MCF 10A (cell line): ENCODE results near the gene LHB. TPM values are rescaled to one million over a fixed set of nuclear protein-coding genes. Genes with fewer than 3 reads are reported as not detected.

Source experiments
- Bru-seq: library from RNA; stranded (reverse); fragments of 400-500 nt; gene quantifications from one replicate; lab custom pipeline; 2021; lab: Mats Ljungman, UMichigan
- BruChase-seq, 2 experiments: library from RNA; stranded (reverse); fragments of 400-500 nt; gene quantifications; one replicate each; lab custom pipeline; 2021; lab: Mats Ljungman, UMichigan
- BruUV-seq: library from RNA; stranded (reverse); fragments of 400-500 nt; replicated peaks from 2 replicates; lab custom pipeline; 2021; lab: Mats Ljungman, UMichigan
- CTCF ChIA-PET: fragments of 300-600 bp; sonication (Branson Sonifier 250); formaldehyde crosslinking; extraction: SDS; loops from one replicate; lab custom pipeline; 2021; ENCODE audit warnings: antibody characterized with exemption, inconsistent platforms; lab: Yijun Ruan, JAX
- POLR2A ChIA-PET: fragments of 300-600, 350-650 bp; sonication (Branson Sonifier 250); formaldehyde crosslinking; extraction: SDS; loops from one replicate; lab custom pipeline; 2020; ENCODE audit warnings: antibody characterized with exemption, inconsistent platforms; lab: Yijun Ruan, JAX
- DNase-seq: peaks from one replicate; pipeline ENCODE4 v3.0.0-alpha.2; 2018; ENCODE audit not compliant: unreplicated experiment
- H3K27ac Mint-ChIP-seq: one replicate; pipeline ENCODE4 v1.8.0; 2022; ENCODE audit warnings: mild to moderate bottlenecking, low read depth, mixed read lengths; ENCODE audit not compliant: unreplicated experiment
- H3K27me3 Mint-ChIP-seq: one replicate; pipeline ENCODE4 v1.8.0; 2022; ENCODE audit warnings: mixed read lengths; ENCODE audit not compliant: insufficient read depth, unreplicated experiment
- H3K36me3 Mint-ChIP-seq: one replicate; pipeline ENCODE4 v1.8.0; 2022; ENCODE audit warnings: mild to moderate bottlenecking, moderate library complexity, mixed read lengths; ENCODE audit not compliant: insufficient read depth, unreplicated experiment
- H3K4me1 Mint-ChIP-seq: one replicate; pipeline ENCODE4 v1.8.0; 2022; ENCODE audit warnings: mixed read lengths; ENCODE audit not compliant: insufficient read depth, unreplicated experiment
- H3K4me3 Mint-ChIP-seq: one replicate; pipeline ENCODE4 v1.8.0; 2022; ENCODE audit warnings: mild to moderate bottlenecking, moderate library complexity, mixed read lengths; ENCODE audit not compliant: unreplicated experiment
- H3K9me3 Mint-ChIP-seq: one replicate; pipeline ENCODE4 v1.8.0; 2022; ENCODE audit warnings: mixed read lengths; ENCODE audit not compliant: unreplicated experiment
- CTCF ChIP-seq: fragments of 200-600 bp; IDR thresholded peaks from one replicate; pipeline ENCODE4 v1.8.0; 2022; ENCODE audit warnings: antibody characterized with exemption, mild to moderate bottlenecking; ENCODE audit not compliant: unreplicated experiment
- intact Hi-C: fragments of 100-400 bp; cut with micrococcal nuclease; formaldehyde crosslinking; loops from 2 replicates; pipeline ENCODE4 v1.14.1; 2022
- long read RNA-seq: library from polyadenylated mRNA; stranded (forward); transcript quantifications from one replicate; pipeline ENCODE4 v2.0.0, GENCODE V29; 2022
- total RNA-seq: library from RNA; stranded (reverse); gene quantifications from 2 replicates; pipeline ENCODE4 v1.2.3, GENCODE V29; 2022

LHB gene
- not detected in 2 replicates for total RNA-seq
- not detected for Bru-seq, nascent RNA
- BruChase-seq, experiment 1, labeled RNA remaining after a 6-hour chase: not detected
- BruChase-seq, experiment 2, labeled RNA remaining after a 2-hour chase: not detected
- long read RNA-seq, partial matches to known transcripts: 0 of 1 reads
- long read RNA-seq, other reads (novel, unspliced or antisense): 1 of 1 reads

GRCh38 chr19:49017041-49017665, at the start of gene LHB:
Gene LHB (minus strand): TSS chr19:49017091. CDS start chr19:49017081, 10 bp downstream.
- TF ChIP-seq CTCF: no peak
- BruUV-seq: no TSS peak
- ChIA-PET POLR2A (no interaction called here), CTCF (interaction anchor here (0.7 to 1.1 kb wide), 2 partner anchors 17 to 39 kb away, joined by 3 to 4 read pairs; no protein-coding TSS in a partner anchor)
- Mint-ChIP-seq H3K36me3 (peaks cover 43% of the 10 kb centered on the region), H3K4me1 (peaks cover 18% of the 10 kb centered on the region), H3K9me3 (no peaks in the 10 kb centered on the region), H3K27me3 (no peaks in the 10 kb centered on the region), H3K27ac (no peak within 1 kb of the TSS), H3K4me3 (no peak within 1 kb of the TSS)
- DNase-seq: no peak
- intact Hi-C loops: no loop called here

- ChIA-PET CTCF (interaction anchor here (1.2 to 1.6 kb wide), 2 partner anchors 10 to 67 kb away, joined by 6 to 8 read pairs; no protein-coding TSS in a partner anchor), POLR2A (interaction anchor here (1.8 kb wide), 1 partner anchor 73 kb away, joined by 8 read pairs; the partner anchor contains the start of genes GYS1 and RUVBL2)
- no TSS peak for BruUV-seq
- intact Hi-C loops: no loop called here
- DNase-seq: no peak
- no peaks in the 10 kb centered on the region for H3K9me3 Mint-ChIP-seq
- H3K4me1 Mint-ChIP-seq: peaks cover 8% of the 10 kb centered on the region
- no peak for TF ChIP-seq CTCF
- no peak overlapping the region for H3K4me3 Mint-ChIP-seq
- H3K27ac Mint-ChIP-seq: no peak overlapping the region
- H3K36me3 Mint-ChIP-seq: peaks cover 11% of the 10 kb centered on the region
- peaks cover 24% of the 10 kb centered on the region for H3K27me3 Mint-ChIP-seq
Measured at GRCh38 chr19:49065905-49066512, 49.1 kb upstream of the LHB start.

DNA sequence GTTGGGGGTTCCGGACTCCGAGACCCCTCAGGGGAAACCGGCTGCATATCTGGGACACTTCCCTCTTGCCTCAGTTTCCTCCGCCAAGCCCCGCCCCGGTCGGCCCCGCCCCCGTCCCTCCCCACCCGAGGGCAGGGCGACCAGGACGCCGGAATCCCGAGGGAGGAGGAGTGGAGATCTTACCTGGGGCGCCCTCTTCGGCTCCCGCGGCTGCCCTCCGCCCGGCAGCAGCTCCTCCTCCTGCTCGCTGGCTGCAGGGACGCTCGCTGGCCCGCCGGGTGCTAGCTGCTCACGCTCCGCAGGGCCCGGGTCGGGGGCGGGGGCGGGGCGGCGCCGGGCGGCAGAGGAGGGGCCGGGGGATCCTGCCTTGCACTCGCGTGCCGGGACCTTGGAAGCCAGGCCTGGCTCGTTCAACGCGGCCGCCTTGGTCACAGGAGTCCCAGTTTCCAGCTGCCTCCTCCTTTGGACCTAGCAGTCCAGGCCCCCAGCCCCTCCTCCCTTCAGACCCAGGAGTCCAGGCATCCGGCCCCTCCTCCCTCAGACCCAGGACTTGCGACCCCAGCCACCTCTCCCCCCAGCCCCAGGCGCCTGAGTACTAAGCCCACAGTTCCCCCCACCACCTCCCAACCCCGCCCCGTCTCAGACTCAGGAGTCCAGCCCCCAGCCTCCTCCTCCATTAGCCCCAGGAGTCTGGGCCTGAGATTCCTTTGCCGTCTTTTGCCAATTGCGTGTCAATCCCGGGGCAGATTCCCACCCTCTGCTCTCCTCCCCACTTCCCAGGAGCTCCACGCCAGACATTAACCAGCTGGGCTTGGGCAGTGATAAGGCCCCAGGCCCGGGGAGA, 48.1 kb upstream of the LHB start, which contains the start of gene NTF4:
Gene NTF4 (minus strand): TSS at position 51 of the 844 bp plus-strand sequence. CDS start 2,821 bp downstream, outside the sequence.
- H3K4me3 Mint-ChIP-seq: peak within 1 kb of the TSS; percentile 79
- ChIA-PET POLR2A (interaction anchor here (0.5 to 1.8 kb wide), 5 partner anchors 45 to 257 kb away, joined by 3 to 8 read pairs (median 4); partner anchors contain the start of genes GYS1 and RUVBL2), CTCF (interaction anchor here (0.6 to 1.6 kb wide), 4 partner anchors 9 to 90 kb away, joined by 3 to 8 read pairs (median 6); no protein-coding TSS in a partner anchor)
- no peak for TF ChIP-seq CTCF
- peak; percentile 55 for DNase-seq
- intact Hi-C loops: no loop called here
- peaks cover 8% of the 10 kb centered on the region for H3K4me1 Mint-ChIP-seq
- peaks cover 11% of the 10 kb centered on the region for H3K36me3 Mint-ChIP-seq
- H3K27me3 Mint-ChIP-seq: peaks cover 24% of the 10 kb centered on the region
- no peaks in the 10 kb centered on the region for H3K9me3 Mint-ChIP-seq
- H3K27ac Mint-ChIP-seq: peak within 1 kb of the TSS; percentile 79
- no TSS peak for BruUV-seq
